Upper lobe of left lung (tissue), 4 donors: ENCODE measurements around the gene RPL12.

ENCODE experiments used
- CTCF ChIP-seq, 6 experiments: fragments of 450-650 bp in 4 of 6; fragments of 200-600 bp in 2 of 6; sonication (generic) in 2 of 6; IDR thresholded peaks; one replicate each; pipeline ENCODE4 v1.5.1; 2016 to 2019; ENCODE audit warnings: antibody characterized with exemption in 6 of 6
- EP300 ChIP-seq, 4 donors: sonication (generic); formaldehyde crosslinking; IDR thresholded peaks; one replicate each; pipeline ENCODE4 v1.5.1; 2017; ENCODE audit warnings: antibody characterized with exemption in 4 of 4, control low read depth in 2 of 4
- POLR2A ChIP-seq, 4 donors: fragments of 450-650 bp; IDR thresholded peaks; one replicate each; pipeline ENCODE4 v1.5.1; 2016 to 2017; ENCODE audit warnings: antibody characterized with exemption in 4 of 4, mild to moderate bottlenecking in 2 of 4

- TF ChIP-seq CTCF (IDR thresholded peaks at IDR 0.05): no peak
- TF ChIP-seq POLR2A (IDR thresholded peaks at IDR 0.05): no peak
- TF ChIP-seq EP300 (IDR thresholded peaks at IDR 0.05): no peak
These were observed 38.4 kb upstream of the RPL12 start for GRCh38 chr9:127489471-127490115.
